NCI-H1417 treated with DMSO at 0.1 percent for 48 hours (cell line): Measurements from ENCODE around the gene GLRX2.
"Not testable (repeated sequence)": the region's sequence is repeated elsewhere in the genome, so short reads cannot be mapped to it uniquely, and the experiment has no call there.

Source experiments
- DNase-seq: peaks from one replicate; lab custom pipeline; 2025; lab: John Stamatoyannopoulos, UW

GLRX2 gene

GRCh38 chr1:193062698-193063463 is 42.3 kb downstream of the GLRX2 start:
- no peak for DNase-seq

GRCh38 chr1:193060938-193061337 is 44.3 kb downstream of the GLRX2 start:
- no peak for DNase-seq

GRCh38 chr1:193060406-193060805 is 44.8 kb downstream of the GLRX2 start:
- no peak for DNase-seq

- no peak for DNase-seq
Observed at GRCh38 chr1:193060115-193060403, 45.2 kb downstream of the GLRX2 start.

- DNase-seq, result peak; percentile 95
Observed at GRCh38 chr1:193059282-193060114, 45.7 kb downstream of the GLRX2 start, which contains the start of the genes RO60 and UCHL5. Gene RO60, plus strand, starts transcription at chr1:193059612. Its CDS starts 9,443 bp downstream, at chr1:193069055. Gene UCHL5, minus strand, starts transcription at chr1:193059360. Its CDS starts 100 bp downstream, at chr1:193059260.

GRCh38 chr1:193058529-193059281 is 46.5 kb downstream of the GLRX2 start:
- no peak for DNase-seq

- DNase-seq, result no peak
Observed at GRCh38 chr1:193054169-193054675, 51.0 kb downstream of the GLRX2 start.

- DNase-seq, result not testable (repeated sequence)
Observed at GRCh38 chr1:193048913-193049312, 56.3 kb downstream of the GLRX2 start.
